Prostate gland (tissue), 2 donors: ENCODE data around the gene SCAMP4. TPM values are rescaled to one million over a fixed set of nuclear protein-coding genes. Genes with fewer than 3 reads are reported as not detected.

ENCODE experiments used
- DNase-seq: peaks from one replicate; pipeline ENCODE4 v3.0.0-alpha.2; 2019; ENCODE audit warnings: low spot score
- H3K27ac ChIP-seq, 2 donors: fragments of 200-600 bp; sonication (generic); 2 replicates each; pipeline ENCODE4 v1.5.1; 2017 to 2019
- H3K27me3 ChIP-seq: fragments of 200-600 bp; sonication (generic); replicated peaks from 2 replicates; pipeline ENCODE4 v1.5.1; 2019; ENCODE audit not compliant: insufficient read depth
- H3K36me3 ChIP-seq, 2 donors: fragments of 200-600 bp; sonication (generic); 1 replicate in 1 of 2; 2 replicates in 1 of 2; pipeline versions ENCODE4 v1.5.1 to v1.8.1; 2017 to 2019
- H3K4me1 ChIP-seq: fragments of 200-600 bp; sonication (generic); replicated peaks from 2 replicates; pipeline ENCODE4 v1.5.1; 2019
- H3K4me3 ChIP-seq, 2 donors: fragments of 200-600 bp; sonication (generic); 2 replicates each; pipeline ENCODE4 v1.5.1; 2017 to 2019
- H3K9me3 ChIP-seq: fragments of 200-600 bp; sonication (generic); 2 replicates; pipeline ENCODE4 v1.5.1; 2017
- POLR2A ChIP-seq: fragments of 450-650 bp; IDR thresholded peaks from one replicate; pipeline ENCODE4 v1.6.1; 2016; ENCODE audit warnings: antibody characterized with exemption, mild to moderate bottlenecking
- POLR2AphosphoS5 ChIP-seq: sonication (generic); formaldehyde crosslinking; IDR thresholded peaks from one replicate; pipeline ENCODE4 v1.6.1; 2017; ENCODE audit warnings: antibody characterized with exemption
- WGBS: methylation state at CpG from one replicate; pipeline ENCODE4 v1.1.5; 2018; 5-methylcytosine and 5-hydroxymethylcytosine counted together
- intact Hi-C: fragments of 100-400 bp; cut with DNase I; formaldehyde crosslinking; loops from one replicate; pipeline ENCODE4 v1.14.2; 2022
- total RNA-seq, 2 donors: library from RNA; depleted of rRNA; stranded (reverse); fragments of >200 nt; gene quantifications; one replicate each; pipeline ENCODE4 v1.1.0, GENCODE V29; 2016
- TF ChIP-seq, protein P1 (sequence below), 4 experiments: fragments of 200-600 bp in 2 of 4; fragments of 450-650 bp in 2 of 4; sonication (generic) in 2 of 4; IDR thresholded peaks; 1 replicate in 3 of 4; 2 replicates in 1 of 4; pipeline ENCODE4 v1.5.1; 2016 to 2019; ENCODE audit warnings: antibody characterized with exemption in 4 of 4, mild to moderate bottlenecking in 2 of 4, moderate library complexity in 2 of 4

SCAMP4 gene
- total RNA-seq, 2 donors from 2014 or later: 161 to 248 TPM

DNA sequence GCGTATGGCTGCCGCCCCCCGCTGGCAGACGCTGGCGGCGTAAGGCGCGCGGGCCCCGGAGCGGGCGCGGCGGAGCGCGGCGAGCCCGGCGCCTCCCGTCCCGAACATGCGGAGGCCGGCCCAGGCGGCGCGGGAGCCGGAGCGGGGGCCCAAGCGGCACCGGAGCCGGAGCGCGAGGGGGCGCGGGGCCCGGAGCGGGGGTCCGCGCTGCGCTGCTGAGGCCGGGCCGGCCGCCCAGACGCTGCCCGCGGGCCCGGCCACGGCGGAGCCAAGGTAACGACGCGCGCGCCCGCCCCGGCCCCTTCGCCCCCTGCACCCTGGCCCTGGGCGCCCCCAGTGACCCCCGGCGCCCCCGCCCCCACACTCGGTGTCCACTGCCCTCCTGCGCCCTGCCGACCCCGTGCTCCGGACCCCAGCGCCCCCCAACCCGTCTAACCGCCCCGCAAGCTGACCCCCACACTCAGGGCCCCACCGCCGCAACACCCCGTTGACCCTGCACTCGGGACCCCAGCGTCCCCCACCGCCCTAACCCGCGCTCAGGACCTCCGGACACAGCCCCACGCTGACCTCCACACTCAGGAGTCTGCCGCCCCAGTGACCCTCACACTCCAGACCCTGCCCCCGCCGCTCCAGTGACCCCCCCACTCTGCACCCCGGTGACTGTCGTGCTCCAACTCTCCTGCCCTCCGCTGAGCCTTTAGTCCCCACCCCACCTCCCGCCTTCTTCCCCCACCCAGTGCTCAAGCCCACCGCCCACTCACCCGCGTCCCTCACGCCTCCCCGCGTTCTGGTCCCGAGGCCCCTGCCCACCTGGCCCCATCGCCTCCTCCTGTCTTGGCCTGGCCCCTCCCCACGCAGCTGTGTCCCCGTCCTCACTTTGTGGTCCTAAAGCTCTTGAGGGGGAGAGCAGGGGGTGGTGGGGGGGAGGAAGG is 36.2 kb downstream of the SCAMP4 start, which contains the start of gene CSNK1G2:
TSS of gene CSNK1G2 (plus strand) at position 27 of the 932 bp plus-strand sequence. CDS start 28,601 bp downstream, outside the sequence.
- Histone ChIP-seq H3K36me3 (no peaks in the 10 kb centered on the region), H3K27me3 (no peaks in the 10 kb centered on the region), H3K4me3 (peak within 1 kb of the TSS; percentile 65 to 86), H3K4me1 (peaks cover 13% of the 10 kb centered on the region), H3K27ac (peak within 1 kb of the TSS; percentile 87 to 97), H3K9me3 (no peaks in the 10 kb centered on the region)
- under 1% methylated on average over 56 of the region's 97 CpGs for WGBS
- no peak for DNase-seq
- TF ChIP-seq POLR2AphosphoS5: no peak
- TF ChIP-seq, protein P1, sequence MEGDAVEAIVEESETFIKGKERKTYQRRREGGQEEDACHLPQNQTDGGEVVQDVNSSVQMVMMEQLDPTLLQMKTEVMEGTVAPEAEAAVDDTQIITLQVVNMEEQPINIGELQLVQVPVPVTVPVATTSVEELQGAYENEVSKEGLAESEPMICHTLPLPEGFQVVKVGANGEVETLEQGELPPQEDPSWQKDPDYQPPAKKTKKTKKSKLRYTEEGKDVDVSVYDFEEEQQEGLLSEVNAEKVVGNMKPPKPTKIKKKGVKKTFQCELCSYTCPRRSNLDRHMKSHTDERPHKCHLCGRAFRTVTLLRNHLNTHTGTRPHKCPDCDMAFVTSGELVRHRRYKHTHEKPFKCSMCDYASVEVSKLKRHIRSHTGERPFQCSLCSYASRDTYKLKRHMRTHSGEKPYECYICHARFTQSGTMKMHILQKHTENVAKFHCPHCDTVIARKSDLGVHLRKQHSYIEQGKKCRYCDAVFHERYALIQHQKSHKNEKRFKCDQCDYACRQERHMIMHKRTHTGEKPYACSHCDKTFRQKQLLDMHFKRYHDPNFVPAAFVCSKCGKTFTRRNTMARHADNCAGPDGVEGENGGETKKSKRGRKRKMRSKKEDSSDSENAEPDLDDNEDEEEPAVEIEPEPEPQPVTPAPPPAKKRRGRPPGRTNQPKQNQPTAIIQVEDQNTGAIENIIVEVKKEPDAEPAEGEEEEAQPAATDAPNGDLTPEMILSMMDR (IDR thresholded peaks at IDR 0.05): no peak
- no peak for TF ChIP-seq POLR2A
- intact Hi-C loops: no loop called here

DNA sequence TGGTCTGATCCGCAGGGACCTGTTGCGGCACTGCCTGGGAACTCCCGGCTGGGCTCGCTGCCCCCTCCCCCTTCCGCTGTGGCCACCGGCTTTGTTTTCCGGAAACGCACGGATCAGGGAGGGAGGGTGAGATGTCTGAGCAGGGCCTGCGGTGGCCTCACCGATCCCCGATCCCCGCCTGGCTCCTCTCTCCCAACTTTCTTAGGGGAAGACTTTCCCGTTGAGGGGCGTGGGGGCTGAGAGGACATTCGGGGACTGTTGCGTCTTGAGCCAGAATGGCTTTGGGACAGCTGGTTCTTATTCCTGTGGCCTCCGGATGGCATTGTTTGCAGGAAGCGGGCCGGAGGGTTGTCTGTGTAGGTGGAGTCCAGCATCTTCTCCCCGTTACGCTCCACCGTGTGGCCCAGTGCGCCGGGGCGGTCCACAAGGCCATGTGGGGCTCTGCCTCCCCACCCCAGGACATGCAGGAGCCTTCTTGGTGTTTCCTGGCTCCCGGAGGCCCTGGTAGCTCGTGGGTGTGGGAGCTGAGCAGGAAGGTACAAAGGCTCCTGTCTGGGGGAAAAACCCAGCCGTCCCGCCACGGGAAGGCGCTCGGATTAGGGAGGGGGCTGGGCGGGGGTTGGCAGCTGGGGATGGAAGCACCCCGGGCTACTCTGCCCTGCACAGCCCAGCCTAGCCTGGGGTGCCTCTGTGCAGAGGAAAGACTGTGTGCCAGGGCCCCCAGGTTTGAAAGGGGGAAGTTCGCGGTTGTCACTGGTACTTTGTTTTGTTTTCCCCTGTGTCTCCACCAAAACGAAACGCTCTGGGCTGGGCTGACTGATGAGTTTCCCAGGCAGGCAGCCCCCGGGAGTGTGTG is 37.1 kb downstream of the SCAMP4 start:
- no peaks in the 10 kb centered on the region for H3K27me3 ChIP-seq
- DNase-seq: peak; percentile 78
- intact Hi-C loops: no loop called here
- no peaks in the 10 kb centered on the region for H3K36me3 ChIP-seq
- 1% methylated on average over 37 of the region's 40 CpGs for WGBS
- H3K4me3 ChIP-seq: peak overlapping the region; percentile 65 to 86
- no peaks in the 10 kb centered on the region for H3K9me3 ChIP-seq
- peaks cover 13% of the 10 kb centered on the region for H3K4me1 ChIP-seq
- TF ChIP-seq, protein P1 (IDR thresholded peaks at IDR 0.05): peak in 1 of 4 experiments; percentile 13
- TF ChIP-seq POLR2A: peak; percentile 53
- peak; percentile 73 for TF ChIP-seq POLR2AphosphoS5
- H3K27ac ChIP-seq: peak overlapping the region; percentile 87 to 97

DNA sequence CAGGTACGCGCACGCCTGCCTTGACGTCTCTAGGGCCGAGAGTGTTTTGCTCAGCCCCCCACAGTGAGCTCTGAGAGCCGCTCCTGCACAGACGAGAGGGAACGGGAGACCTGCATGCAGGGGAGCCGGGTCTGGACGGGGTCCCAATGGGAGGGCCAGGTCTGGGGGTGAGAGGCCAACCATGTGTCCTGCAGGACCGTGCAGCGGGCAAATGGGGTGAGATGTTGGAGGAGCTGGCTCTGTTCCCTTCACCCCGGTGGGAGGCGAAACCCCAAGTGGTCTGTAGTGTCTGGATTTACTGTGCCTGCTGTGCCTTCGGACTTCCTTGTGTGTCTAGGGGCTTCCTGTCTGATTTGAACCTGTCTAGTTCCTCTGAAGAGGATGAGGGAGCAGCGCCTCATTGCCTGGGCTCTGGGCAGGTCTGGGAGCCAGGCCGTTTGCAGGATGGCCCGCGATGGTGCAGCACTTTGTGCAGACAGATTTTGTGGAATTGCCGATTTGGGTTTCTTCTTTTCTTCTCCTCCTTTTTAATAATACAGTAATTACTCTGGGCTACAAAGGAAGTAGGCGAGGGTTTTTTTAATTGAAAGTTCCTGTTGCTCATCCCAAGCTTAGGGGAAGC is 37.8 kb downstream of the SCAMP4 start:
- H3K27me3 ChIP-seq: no peaks in the 10 kb centered on the region
- intact Hi-C loops: no loop called here
- H3K27ac ChIP-seq: peak overlapping the region; percentile 87 to 97
- no peaks in the 10 kb centered on the region for H3K9me3 ChIP-seq
- no peaks in the 10 kb centered on the region for H3K36me3 ChIP-seq
- 31% methylated on average over 21 of the region's 21 CpGs for WGBS
- peaks cover 13% of the 10 kb centered on the region for H3K4me1 ChIP-seq
- no peak for DNase-seq
- peak overlapping the region; percentile 65 to 86 for H3K4me3 ChIP-seq
- TF ChIP-seq, protein P1 (IDR thresholded peaks at IDR 0.05): no peak
- TF ChIP-seq POLR2A (no peak), POLR2AphosphoS5 (no peak)

DNA sequence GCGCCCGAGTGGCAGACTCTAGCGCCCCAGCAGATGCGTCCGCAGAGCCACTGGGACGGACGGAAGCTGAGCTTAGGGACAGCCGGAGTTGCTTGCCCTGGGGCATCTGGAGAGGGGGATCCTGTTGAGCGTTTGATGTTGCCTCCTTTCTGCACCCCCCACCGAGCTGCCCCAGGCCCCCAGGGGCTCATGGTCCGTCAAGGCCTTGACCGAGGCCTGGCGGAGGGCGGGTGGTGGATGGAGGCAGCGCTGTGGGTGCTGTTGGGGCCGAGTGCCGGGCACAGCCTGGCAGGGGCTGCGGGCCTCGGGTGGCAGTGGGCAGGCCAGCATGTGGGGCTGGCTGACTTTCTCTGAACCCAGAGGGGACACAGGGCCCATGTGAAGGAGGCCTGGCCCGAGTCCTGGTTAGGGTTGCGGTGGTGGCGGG is 38.5 kb downstream of the SCAMP4 start:
- TF ChIP-seq, protein P1 (IDR thresholded peaks at IDR 0.05): no peak
- TF ChIP-seq POLR2A: no peak
- TF ChIP-seq POLR2AphosphoS5: no peak
- intact Hi-C loops: no loop called here
- Histone ChIP-seq H3K4me1 (peaks cover 13% of the 10 kb centered on the region), H3K4me3 (no peak overlapping the region), H3K27me3 (no peaks in the 10 kb centered on the region), H3K36me3 (no peaks in the 10 kb centered on the region), H3K27ac (no peak overlapping the region), H3K9me3 (no peaks in the 10 kb centered on the region)
- DNase-seq: no peak
- WGBS: 83% methylated on average over 22 of the region's 22 CpGs
